K562 (cell line): Measurements from ENCODE around the gene SYN1. TPM values are rescaled to one million over a fixed set of nuclear protein-coding genes. Genes with fewer than 3 reads are reported as not detected.

Source experiments
- ATAC-seq: fragments of 200-7000 bp; cut with Tn5 transposase; 3 replicates; pipeline ENCODE4 v1.9.1; 2020; ENCODE audit warnings: moderate library complexity
- BruUV-seq: library from RNA; stranded (reverse); fragments of 400-500 nt; replicated peaks from 2 replicates; lab custom pipeline; 2021; lab: Mats Ljungman, UMichigan
- CTCF ChIA-PET: fragments of 300-600 bp; formaldehyde crosslinking; extraction: SDS; loops from one replicate; lab custom pipeline; 2021; ENCODE audit warnings: low intra/inter-chr PET ratio; lab: Yijun Ruan, JAX
- POLR2A ChIA-PET: fragments of 300-600, 350-650 bp; sonication (Branson Sonifier 250); formaldehyde crosslinking; extraction: SDS; loops from one replicate; lab custom pipeline; 2021; ENCODE audit warnings: antibody characterized with exemption, inconsistent platforms; lab: Yijun Ruan, JAX
- DNase-seq, 4 experiments: peaks; one replicate each; pipeline versions ENCODE4 v3.0.0 to v3.0.0-alpha.2; 2011 to 2018; ENCODE audit warnings: low spot score in 3 of 4, mixed read lengths in 3 of 4; ENCODE audit errors: extremely low read depth in 1 of 4
- FAIRE-seq: peaks from 2 replicates; lab custom pipeline; 2011; peaks lifted over from hg19 to GRCh38; lab: Jason Lieb, UNC
- H2AFZ ChIP-seq: 2 replicates; pipeline ENCODE4 v1.6.0; 2011; ENCODE audit warnings: low read depth, low read length, control low read depth, inconsistent platforms
- H3K27ac ChIP-seq: fragments of 200-600 bp; 3 replicates; pipeline ENCODE4 v1.8.0; 2011; ENCODE audit warnings: low read depth, mild to moderate bottlenecking, control low read depth, inconsistent platforms, low read length, moderate library complexity, mixed read lengths; ENCODE audit errors: extremely low read depth
- H3K27me3 ChIP-seq, 2 experiments: fragments of 300-600 bp in 1 of 2; 2 replicates in 1 of 2; 3 replicates in 1 of 2; pipeline versions ENCODE4 v1.6.0 to v1.8.0; 2011; ENCODE audit warnings: inconsistent platforms in 2 of 2, low read length in 2 of 2, mild to moderate bottlenecking in 1 of 2, mixed read lengths in 1 of 2, moderate library complexity in 1 of 2; ENCODE audit not compliant: control insufficient read depth in 2 of 2, insufficient read depth in 2 of 2
- H3K36me3 ChIP-seq: fragments of 300-600 bp; 3 replicates; pipeline ENCODE4 v1.8.0; 2011; ENCODE audit warnings: mild to moderate bottlenecking, low read length, inconsistent platforms; ENCODE audit not compliant: control insufficient read depth, insufficient read depth
- H3K4me1 ChIP-seq, 2 experiments: fragments of 200-600 bp in 1 of 2; replicated peaks in 1 of 2; 2 replicates in 1 of 2; 3 replicates in 1 of 2; pipeline versions ENCODE4 v1.5.1 to v1.8.0; 2011; ENCODE audit warnings: inconsistent platforms in 2 of 2, low read length in 2 of 2, mild to moderate bottlenecking in 1 of 2, mixed read lengths in 1 of 2, moderate library complexity in 1 of 2; ENCODE audit not compliant: control insufficient read depth in 2 of 2, insufficient read depth in 2 of 2
- H3K4me2 ChIP-seq: 2 replicates; pipeline ENCODE4 v1.6.1; 2011; ENCODE audit warnings: low read length, control low read depth, inconsistent platforms, mixed read lengths; ENCODE audit not compliant: insufficient read depth
- H3K4me3 ChIP-seq: fragments of 200-600 bp; sonication (generic), shearing (Covaris generic); 2 replicates; pipeline ENCODE4 v1.5.1; 2016; ENCODE audit warnings: control low read depth, inconsistent platforms
- H3K79me2 ChIP-seq: fragments of 200-600 bp; 3 replicates; pipeline ENCODE4 v1.8.0; 2011; ENCODE audit warnings: low read length, inconsistent platforms; ENCODE audit not compliant: control insufficient read depth, insufficient read depth
- H3K9ac ChIP-seq, 2 experiments: 2 replicates each; pipeline versions ENCODE4 v1.6.0 to v1.6.1; 2011; ENCODE audit warnings: low read depth in 2 of 2, low read length in 2 of 2, control low read depth in 1 of 2, inconsistent platforms in 1 of 2, mild to moderate bottlenecking in 1 of 2, mixed read lengths in 1 of 2; ENCODE audit not compliant: insufficient read depth in 1 of 2
- H3K9me1 ChIP-seq: one replicate; pipeline ENCODE4 v1.6.0; 2011; ENCODE audit warnings: inconsistent platforms, mild to moderate bottlenecking, low read length, moderate library complexity; ENCODE audit not compliant: control insufficient read depth, insufficient read depth
- H3K9me3 ChIP-seq: replicated peaks from 2 replicates; pipeline ENCODE4 v1.5.1; 2011; ENCODE audit warnings: low read depth, low read length, inconsistent platforms; ENCODE audit not compliant: control insufficient read depth, insufficient read depth
- H4K20me1 ChIP-seq: replicated peaks from 2 replicates; pipeline ENCODE4 v1.6.1; 2011; ENCODE audit warnings: low read length, inconsistent platforms, mixed read lengths; ENCODE audit not compliant: control insufficient read depth, insufficient read depth
- CHD1 ChIP-seq: fragments of 200-600 bp; sonication (generic); IDR thresholded peaks from one replicate; pipeline ENCODE4 v1.6.1; 2012; ENCODE audit warnings: mild to moderate bottlenecking, moderate library complexity, low read length, inconsistent platforms
- FUS ChIP-seq: fragments of 200-400 bp; formaldehyde crosslinking; optimal IDR thresholded peaks from 2 replicates; pipeline ENCODE3; 2017; ENCODE audit warnings: low read depth, low read length
- MECOM ChIP-seq: fragments of 250-450 bp; sonication (Bioruptor Pico); IDR thresholded peaks from 2 replicates; pipeline ENCODE4 v1.8.0; 2022; ENCODE audit warnings: inconsistent platforms
- SIN3B ChIP-seq: fragments of 450-650 bp; IDR thresholded peaks from 2 replicates; pipeline ENCODE4 v1.6.1; 2017; ENCODE audit warnings: low read depth, mild to moderate bottlenecking, moderate library complexity
- SP1 ChIP-seq: sonication (generic); formaldehyde crosslinking; IDR thresholded peaks from 2 replicates; pipeline ENCODE4 v1.8.1; 2022; ENCODE audit warnings: mild to moderate bottlenecking, missing genetic modification reagents
- ZBTB7A ChIP-seq: IDR thresholded peaks from 2 replicates; pipeline ENCODE4 v1.6.1; 2011; ENCODE audit warnings: low read depth, mild to moderate bottlenecking, low read length, moderate library complexity, borderline replicate concordance; ENCODE audit not compliant: control insufficient read depth
- WGBS: fragments of 100-300 bp; shearing (Covaris generic); methylation state at CpG from one replicate; pipeline ENCODE4 v1.1.6; 2016; ENCODE audit warnings: low coverage, mixed read lengths; ENCODE audit not compliant: insufficient coverage; ENCODE audit errors: missing lambda C conversion rate; 5-methylcytosine and 5-hydroxymethylcytosine counted together
- in situ Hi-C: fragments of 300-500 bp; cut with MboI; formaldehyde crosslinking; loops from 4 replicates; pipeline ENCODE4 v1.15.0; 2018; ENCODE audit warnings: inconsistent platforms, mixed read lengths
- intact Hi-C: fragments of 100-400 bp; cut with micrococcal nuclease; formaldehyde crosslinking; loops from 2 replicates; pipeline ENCODE4 v1.14.2; 2022
- polyA plus RNA-seq, 8 experiments: library from polyadenylated mRNA; depleted of rRNA in 4 of 8; stranded (reverse) in 5 of 8; unstranded in 3 of 8; fragments of >200 nt; fragmentation: Nextera tagmentation in 2 of 8; fragmentation: Illumina TruSeq in 1 of 8; extraction: Ambion mirVana in 2 of 8; extraction: Trizol in 1 of 8; gene quantifications; 2 replicates each; pipeline versions ENCODE4 v1.2.1 to v1.2.3, GENCODE V29; 2011 to 2014; ENCODE audit warnings: inconsistent platforms in 1 of 8, missing spikeins in 1 of 8
- total RNA-seq, 7 experiments: library from RNA; depleted of rRNA in 6 of 7; stranded (reverse); fragments of >200 nt in 6 of 7; fragmentation: Illumina TruSeq in 2 of 7; extraction: Trizol in 2 of 7; gene quantifications; 2 replicates each; pipeline versions ENCODE4 v1.2.1 to v1.2.3, GENCODE V29; 2011 to 2021; ENCODE audit warnings: low replicate concordance in 1 of 7
- TF ChIP-seq, protein P1 (sequence below): IDR thresholded peaks from 2 replicates; pipeline ENCODE4 v1.6.1; 2012; ENCODE audit warnings: low read depth, low read length, improper control_type of control experiment, borderline replicate concordance
- TF ChIP-seq, protein P2 (sequence below): fragments of 450-650 bp; formaldehyde crosslinking; IDR thresholded peaks from 2 replicates; pipeline ENCODE4 v1.4.0; 2022; ENCODE audit warnings: mild to moderate bottlenecking, moderate library complexity

Gene SYN1
- total and polyA plus RNA-seq, 9 of the 15 experiments (the other 6 are each of a cell fraction or from before 2014, with no cell fraction given), result 0.01 to 0.28 (median 0.18) TPM; not detected in 2

DNA sequence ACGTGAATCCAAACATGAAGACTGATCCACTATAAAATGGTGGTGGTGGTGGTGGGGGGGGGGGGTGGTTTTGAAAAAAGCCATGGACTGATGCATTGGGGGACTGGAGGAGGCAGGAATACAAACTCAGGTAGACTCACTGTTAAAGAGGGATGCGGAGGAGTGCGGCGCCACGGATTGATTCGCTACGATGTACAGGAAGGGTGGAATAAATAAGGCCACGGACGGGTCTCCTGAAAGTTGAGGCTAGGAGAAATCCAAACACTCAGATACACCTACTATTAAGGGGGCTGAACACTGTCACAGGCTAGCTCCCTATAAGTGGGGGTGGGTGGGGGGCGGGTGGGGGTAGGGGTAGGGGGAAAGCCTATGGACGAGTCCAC is 30.1 kb upstream of the SYN1 start:
- FAIRE-seq, result no peak
- Histone ChIP-seq H3K9me3 (no peaks in the 10 kb centered on the region), H2AFZ (no peak overlapping the region), H3K9me1 (no peaks in the 10 kb centered on the region), H3K27ac (peak overlapping the region; percentile 88), H3K27me3 (no peaks in the 10 kb centered on the region), H3K79me2 (peaks cover 49% of the 10 kb centered on the region), H3K4me2 (peak overlapping the region; percentile 93), H3K9ac (peak overlapping the region; percentile 81 to 92), H3K4me3 (peak overlapping the region; percentile 85), H3K4me1 (peaks cover 21 to 29% of the 10 kb centered on the region in 2 experiments; a peak in 4 of 5 replicates), H4K20me1 (no peaks in the 10 kb centered on the region), H3K36me3 (peaks cover 71% of the 10 kb centered on the region; the same call in 2 of the 3 replicates)
- POLR2A ChIA-PET, result interaction anchor here (0.8 to 1.3 kb wide), 2 partner anchors 9 to 16 kb away, joined by 3 to 4 read pairs; no protein-coding TSS in a partner anchor
- BruUV-seq, result no TSS peak
- TF ChIP-seq SP1, result no peak
- TF ChIP-seq MECOM, result no peak
- TF ChIP-seq CHD1, result no peak
- TF ChIP-seq, protein P1, sequence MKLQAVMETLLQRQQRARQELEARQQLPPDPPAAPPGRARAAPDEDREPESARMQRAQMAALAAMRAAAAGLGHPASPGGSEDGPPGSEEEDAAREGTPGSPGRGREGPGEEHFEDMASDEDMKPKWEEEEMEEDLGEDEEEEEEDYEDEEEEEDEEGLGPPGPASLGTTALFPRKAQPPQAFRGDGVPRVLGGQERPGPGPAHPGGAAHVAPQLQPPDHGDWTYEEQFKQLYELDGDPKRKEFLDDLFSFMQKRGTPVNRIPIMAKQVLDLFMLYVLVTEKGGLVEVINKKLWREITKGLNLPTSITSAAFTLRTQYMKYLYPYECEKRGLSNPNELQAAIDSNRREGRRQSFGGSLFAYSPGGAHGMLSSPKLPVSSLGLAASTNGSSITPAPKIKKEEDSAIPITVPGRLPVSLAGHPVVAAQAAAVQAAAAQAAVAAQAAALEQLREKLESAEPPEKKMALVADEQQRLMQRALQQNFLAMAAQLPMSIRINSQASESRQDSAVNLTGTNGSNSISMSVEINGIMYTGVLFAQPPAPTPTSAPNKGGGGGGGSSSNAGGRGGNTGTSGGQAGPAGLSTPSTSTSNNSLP, result no peak
- TF ChIP-seq FUS, result no peak
- TF ChIP-seq SIN3B, result no peak
- no peak for TF ChIP-seq ZBTB7A
- TF ChIP-seq, protein P2, sequence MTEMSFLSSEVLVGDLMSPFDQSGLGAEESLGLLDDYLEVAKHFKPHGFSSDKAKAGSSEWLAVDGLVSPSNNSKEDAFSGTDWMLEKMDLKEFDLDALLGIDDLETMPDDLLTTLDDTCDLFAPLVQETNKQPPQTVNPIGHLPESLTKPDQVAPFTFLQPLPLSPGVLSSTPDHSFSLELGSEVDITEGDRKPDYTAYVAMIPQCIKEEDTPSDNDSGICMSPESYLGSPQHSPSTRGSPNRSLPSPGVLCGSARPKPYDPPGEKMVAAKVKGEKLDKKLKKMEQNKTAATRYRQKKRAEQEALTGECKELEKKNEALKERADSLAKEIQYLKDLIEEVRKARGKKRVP (CRISPR knock-in tag), result no peak
- no peak for DNase-seq
- WGBS, result 0% methylated on average over 8 of the region's 11 CpGs
- no peak for ATAC-seq
- intact Hi-C loops, result loop anchor here (5.0 kb wide), 1 partner anchor 87 kb away; the partner anchor contains the start of gene ARAF
- in situ Hi-C loops, result no loop called here
- CTCF ChIA-PET, result no interaction called here
